Mammary epithelial cell (primary cell): ENCODE data around the gene TAF11L4.

Experiments
- CTCF ChIP-seq, 2 donors: IDR thresholded peaks in 1 of 2; conservative IDR thresholded peaks in 1 of 2; 2 replicates each; pipeline ENCODE4 v1.5.1; 2011 to 2012; ENCODE audit warnings: inconsistent platforms in 2 of 2, low read length in 2 of 2, mild to moderate bottlenecking in 2 of 2, control low read depth in 1 of 2, low read depth in 1 of 2; ENCODE audit not compliant: insufficient read depth in 1 of 2; ENCODE audit errors: extremely low read depth in 1 of 2
- EZH2 ChIP-seq: IDR thresholded peaks from 2 replicates; pipeline ENCODE4 v1.6.1; 2012; ENCODE audit warnings: low read length, inconsistent platforms, borderline replicate concordance

DNA sequence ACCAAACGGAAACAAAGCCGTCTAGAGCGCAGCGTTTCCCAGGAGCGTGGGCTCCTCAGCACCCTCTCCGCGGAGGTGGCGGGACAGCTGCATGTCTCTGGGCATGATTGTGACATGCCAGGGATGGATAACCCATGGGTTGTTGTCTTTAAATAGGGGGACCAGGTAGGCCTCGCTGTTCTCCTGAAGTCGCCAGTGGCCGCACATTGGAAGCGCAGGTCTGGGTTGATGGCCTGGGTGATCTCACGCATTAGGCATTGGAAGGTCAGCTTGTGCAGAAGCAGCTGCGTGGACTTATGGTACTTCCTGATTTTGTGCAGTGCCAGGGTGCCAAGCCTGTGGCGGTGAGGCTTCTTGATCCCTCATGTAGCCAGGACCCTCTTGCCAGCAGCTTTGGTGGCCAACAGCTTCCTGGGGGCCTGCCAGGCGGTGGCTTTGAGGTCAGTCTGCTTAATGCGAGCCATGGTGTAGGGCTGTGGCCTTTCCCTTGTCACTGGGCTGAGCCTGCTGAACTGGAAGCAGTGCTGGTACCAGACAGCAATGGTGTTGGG lies 9.8 kb upstream of the TAF11L4 start:
- TF ChIP-seq CTCF (conservative IDR thresholded peaks at IDR 0.05 in 1 of 2, IDR thresholded peaks at IDR 0.05 in 1 of 2; ENCODE audit: extremely low read depth in 1 of 2, insufficient read depth in 1 of 2, low read depth in 1 of 2, low read length in 2 of 2), result no peak
- no peak for TF ChIP-seq EZH2
